ENCODE measurements around the gene GRAMD1B.

The GRAMD1B gene

GRCh38 chr11:123494195-123495050 lies 64.4 kb downstream of the GRAMD1B start:
- TF ChIP-seq CTCF (IDR thresholded peaks at IDR 0.05; ENCODE audit: low read depth, low read length): no peak

GRCh38 chr11:123504401-123504800 lies 74.3 kb downstream of the GRAMD1B start:
- no peak for TF ChIP-seq CTCF (IDR thresholded peaks at IDR 0.05; ENCODE audit: low read depth, low read length)
- H3K4me3 ChIP-seq (ENCODE audit: low read depth, low read length): no peak overlapping the region

More at GRCh38 chr11:123494195-123495050, 64.4 kb downstream of the GRAMD1B start:
- H3K4me3 ChIP-seq (ENCODE audit: low read depth, low read length): no peak overlapping the region

GRCh38 chr11:123505546-123506299 lies 75.7 kb downstream of the GRAMD1B start:
- no peak overlapping the region for H3K4me3 ChIP-seq (ENCODE audit: low read depth, low read length)
- no peak for TF ChIP-seq CTCF (IDR thresholded peaks at IDR 0.05; ENCODE audit: low read depth, low read length)

GRCh38 chr11:123507043-123507442 lies 77.0 kb downstream of the GRAMD1B start:
- no peak for TF ChIP-seq CTCF (IDR thresholded peaks at IDR 0.05; ENCODE audit: low read depth, low read length)
- no peak overlapping the region for H3K4me3 ChIP-seq (ENCODE audit: low read depth, low read length)

- no peak for TF ChIP-seq CTCF (IDR thresholded peaks at IDR 0.05; ENCODE audit: low read depth, low read length)
- H3K4me3 ChIP-seq (ENCODE audit: low read depth, low read length): no peak overlapping the region
These were observed 79.9 kb downstream of the GRAMD1B start for GRCh38 chr11:123509737-123510578.

- no peak for TF ChIP-seq CTCF (IDR thresholded peaks at IDR 0.05; ENCODE audit: low read depth, low read length)
- H3K4me3 ChIP-seq (ENCODE audit: low read depth, low read length): no peak overlapping the region
These were observed 80.5 kb downstream of the GRAMD1B start for GRCh38 chr11:123510579-123510905.

All from WI38 (cell line).